IPS-15b (cell line): ENCODE data around the gene LRPAP1.
"Not testable (repeated sequence)": the region's sequence is repeated elsewhere in the genome, so short reads cannot be mapped to it uniquely, and the experiment has no call there.

Source experiments
- H3K27me3 ChIP-seq: one replicate; pipeline ENCODE4 v1.6.1; 2013; ENCODE audit warnings: low read length; ENCODE audit not compliant: control insufficient read depth, insufficient read depth
- H3K36me3 ChIP-seq: one replicate; pipeline ENCODE4 v1.6.1; 2013; ENCODE audit warnings: low read length; ENCODE audit not compliant: control insufficient read depth, insufficient read depth
- H3K4me1 ChIP-seq: one replicate; pipeline ENCODE4 v1.6.1; 2013; ENCODE audit warnings: mild to moderate bottlenecking, low read length; ENCODE audit not compliant: control insufficient read depth, insufficient read depth
- H3K4me3 ChIP-seq: one replicate; pipeline ENCODE4 v1.5.1; 2013; ENCODE audit warnings: low read depth, low read length
- H3K9ac ChIP-seq: one replicate; pipeline ENCODE4 v1.6.1; 2013; ENCODE audit warnings: low read depth, mild to moderate bottlenecking, low read length
- H3K9me3 ChIP-seq: one replicate; pipeline ENCODE4 v1.6.1; 2013; ENCODE audit warnings: mild to moderate bottlenecking, low read length; ENCODE audit not compliant: control insufficient read depth, insufficient read depth

The LRPAP1 gene

DNA sequence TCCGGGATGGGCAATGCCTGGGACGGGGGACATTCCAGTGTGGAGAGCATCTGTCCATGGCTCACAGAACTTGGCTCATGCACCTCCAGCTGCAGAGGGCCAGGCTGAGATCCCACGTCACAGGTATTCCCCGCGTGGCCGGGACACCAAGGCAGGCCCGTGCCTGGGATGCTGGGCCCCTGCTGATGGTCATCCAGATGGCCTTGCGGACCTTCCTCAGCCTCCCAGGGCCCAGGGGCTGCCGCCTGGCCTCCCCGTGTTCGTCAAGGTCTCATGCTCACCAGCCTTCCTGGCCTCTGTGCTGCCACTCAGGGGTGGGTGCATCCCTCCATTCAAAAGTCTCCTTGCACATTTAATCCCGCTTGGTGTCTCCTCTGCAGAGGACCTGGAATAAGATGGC is 40.9 kb upstream of the LRPAP1 start:
- no peaks in the 10 kb centered on the region for H3K27me3 ChIP-seq
- H3K36me3 ChIP-seq: no peaks in the 10 kb centered on the region
- H3K9ac ChIP-seq: no peak overlapping the region
- no peaks in the 10 kb centered on the region for H3K4me1 ChIP-seq
- no peaks in the 10 kb centered on the region for H3K9me3 ChIP-seq
- no peak overlapping the region for H3K4me3 ChIP-seq

DNA sequence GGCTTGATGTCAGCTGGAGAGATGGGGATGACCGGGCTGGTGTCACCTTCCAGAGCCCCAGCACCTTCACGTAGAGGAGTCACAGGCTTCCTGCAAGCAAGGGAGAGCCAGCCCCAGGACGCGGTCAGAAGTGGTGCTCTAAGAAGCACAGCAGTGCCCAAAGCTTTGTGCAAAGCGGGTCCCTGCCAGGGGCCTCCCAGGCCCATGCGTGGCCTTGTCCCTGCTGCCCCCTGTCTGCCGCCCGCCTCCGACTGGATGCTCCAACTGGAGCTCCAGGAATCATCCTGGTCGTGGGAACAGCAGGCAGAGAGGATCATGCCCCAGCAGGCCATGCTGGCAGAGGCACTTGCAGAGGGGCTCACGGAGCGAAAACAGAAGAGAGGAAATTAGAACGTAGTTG is 40.1 kb upstream of the LRPAP1 start:
- Histone ChIP-seq H3K36me3 (no peaks in the 10 kb centered on the region), H3K9ac (no peak overlapping the region), H3K4me3 (no peak overlapping the region), H3K27me3 (no peaks in the 10 kb centered on the region), H3K4me1 (no peaks in the 10 kb centered on the region), H3K9me3 (no peaks in the 10 kb centered on the region)

DNA sequence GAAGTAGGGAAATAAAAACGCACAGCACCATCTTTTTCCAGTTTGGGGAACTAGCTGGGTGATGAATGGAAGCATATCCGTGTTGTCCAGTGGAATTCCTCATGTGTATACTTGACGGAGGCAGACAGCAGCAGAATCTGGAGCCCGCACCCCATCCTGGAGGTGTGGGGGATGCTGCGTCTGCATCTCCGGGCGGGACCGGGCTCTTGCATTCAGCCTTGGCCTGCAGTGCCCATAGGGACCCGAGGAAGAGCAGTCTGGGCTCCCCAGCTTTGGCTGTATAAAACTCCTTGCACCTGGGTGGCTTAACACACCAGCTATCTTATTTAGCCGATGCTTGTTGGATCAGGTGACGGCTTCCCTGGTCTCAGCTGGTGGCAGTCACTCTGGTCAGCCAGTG is 39.7 kb upstream of the LRPAP1 start:
- Histone ChIP-seq H3K9ac (no peak overlapping the region), H3K4me1 (no peaks in the 10 kb centered on the region), H3K9me3 (no peaks in the 10 kb centered on the region), H3K36me3 (no peaks in the 10 kb centered on the region), H3K27me3 (no peaks in the 10 kb centered on the region), H3K4me3 (no peak overlapping the region)

DNA sequence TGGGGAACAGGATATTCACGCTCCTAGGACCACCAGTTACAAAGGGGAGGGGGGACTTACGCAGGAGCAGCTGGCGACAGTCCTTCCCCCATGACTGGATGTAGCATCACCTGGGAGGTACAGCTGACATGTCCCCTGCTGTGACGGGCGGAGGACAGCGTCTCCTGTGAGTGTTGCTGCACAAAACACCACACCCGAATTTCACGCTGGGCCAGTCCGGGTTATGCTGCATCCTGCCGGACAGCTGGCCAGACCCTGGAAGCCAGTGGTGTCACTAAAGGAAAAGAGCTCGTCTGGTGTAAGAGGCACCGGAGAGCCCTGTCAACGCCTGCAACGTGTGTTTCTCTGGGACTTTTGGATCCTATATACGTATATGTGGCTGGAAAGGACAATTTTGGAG is 38.7 kb upstream of the LRPAP1 start:
- not testable (repeated sequence) for H3K27me3 ChIP-seq, H3K36me3 ChIP-seq, H3K9ac ChIP-seq, H3K4me3 ChIP-seq, H3K9me3 ChIP-seq, H3K4me1 ChIP-seq

DNA sequence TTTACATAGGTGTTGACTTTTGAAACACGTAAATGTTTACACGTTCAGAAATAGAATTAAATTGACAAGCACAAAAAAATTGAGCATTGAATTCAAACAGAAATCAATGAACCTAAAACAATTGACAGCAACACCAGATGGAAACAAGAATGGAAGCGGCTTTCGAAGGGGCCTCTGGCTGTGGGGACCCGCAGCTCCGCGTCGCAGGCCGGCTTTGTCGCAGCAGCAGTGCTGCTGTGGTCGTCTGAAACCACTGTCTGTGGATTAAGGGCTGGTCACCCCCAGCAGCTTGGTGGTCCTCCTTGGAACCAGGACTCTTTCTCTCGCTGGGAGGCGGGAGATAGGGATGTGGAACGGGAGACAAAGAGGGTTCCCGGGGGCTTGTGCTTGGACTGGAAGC is 37.4 kb upstream of the LRPAP1 start:
- not testable (repeated sequence) for H3K9me3 ChIP-seq, H3K36me3 ChIP-seq, H3K4me3 ChIP-seq, H3K4me1 ChIP-seq, H3K9ac ChIP-seq, H3K27me3 ChIP-seq

DNA sequence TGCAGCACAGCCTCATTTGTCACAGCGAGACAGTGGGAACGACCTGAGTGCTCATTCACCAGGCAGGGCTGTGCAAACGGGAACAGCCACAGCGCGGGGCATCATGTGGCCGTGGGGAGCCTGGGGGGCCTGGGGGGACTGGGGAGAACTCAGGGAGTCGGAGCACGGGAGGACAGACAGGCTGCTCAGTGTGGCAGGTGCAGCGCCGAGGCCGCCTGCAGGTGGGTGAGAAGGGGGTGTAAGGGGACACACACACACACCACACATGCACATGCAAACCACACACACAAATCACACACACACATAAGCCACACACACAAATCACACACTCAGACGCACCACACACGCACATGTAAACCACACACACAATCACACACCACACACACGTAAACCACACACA is 34.5 kb upstream of the LRPAP1 start:
- H3K4me3 ChIP-seq, H3K27me3 ChIP-seq, H3K4me1 ChIP-seq, H3K9me3 ChIP-seq, H3K36me3 ChIP-seq, H3K9ac ChIP-seq: not testable (repeated sequence)

DNA sequence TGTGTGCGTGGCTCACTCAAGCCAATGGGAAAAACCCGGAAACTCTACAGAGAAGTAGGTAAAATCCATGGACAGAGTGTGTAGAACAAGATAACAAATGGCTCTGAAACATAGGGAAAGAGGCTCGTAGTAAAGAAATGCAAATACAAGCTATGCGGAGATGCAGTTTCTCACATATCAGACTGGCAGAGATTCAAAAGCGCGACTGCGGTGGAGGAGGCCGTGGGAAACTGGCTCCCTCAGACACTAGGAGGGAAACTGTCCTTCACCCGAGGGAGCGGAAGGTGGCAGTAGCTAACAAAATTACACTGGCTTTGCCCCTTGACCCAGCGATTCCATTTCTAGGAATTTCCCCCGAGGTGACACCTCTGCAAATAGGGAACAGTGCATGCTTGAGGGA is 34.1 kb upstream of the LRPAP1 start:
- not testable (repeated sequence) for H3K4me3 ChIP-seq, H3K36me3 ChIP-seq, H3K9ac ChIP-seq, H3K4me1 ChIP-seq, H3K27me3 ChIP-seq, H3K9me3 ChIP-seq

DNA sequence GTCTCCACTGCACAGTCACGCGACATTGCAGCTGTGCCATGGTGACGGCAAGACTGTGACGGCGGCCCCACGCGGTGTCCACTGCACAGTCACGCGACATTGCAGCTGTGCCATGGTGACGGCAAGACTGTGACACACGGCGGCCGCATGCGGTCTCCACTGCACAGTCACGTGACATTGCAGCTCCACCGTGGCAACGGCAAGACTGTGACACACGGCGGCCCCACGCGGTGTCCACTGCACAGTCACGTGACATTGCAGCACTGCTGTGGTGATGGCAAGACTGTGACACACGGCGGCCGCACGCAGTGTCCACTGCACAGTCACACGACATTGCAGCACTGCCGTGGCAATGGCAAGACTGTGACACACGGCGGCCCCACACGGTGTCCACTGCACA is 32.7 kb upstream of the LRPAP1 start:
- not testable (repeated sequence) for H3K9me3 ChIP-seq, H3K36me3 ChIP-seq, H3K4me3 ChIP-seq, H3K9ac ChIP-seq, H3K27me3 ChIP-seq, H3K4me1 ChIP-seq

DNA sequence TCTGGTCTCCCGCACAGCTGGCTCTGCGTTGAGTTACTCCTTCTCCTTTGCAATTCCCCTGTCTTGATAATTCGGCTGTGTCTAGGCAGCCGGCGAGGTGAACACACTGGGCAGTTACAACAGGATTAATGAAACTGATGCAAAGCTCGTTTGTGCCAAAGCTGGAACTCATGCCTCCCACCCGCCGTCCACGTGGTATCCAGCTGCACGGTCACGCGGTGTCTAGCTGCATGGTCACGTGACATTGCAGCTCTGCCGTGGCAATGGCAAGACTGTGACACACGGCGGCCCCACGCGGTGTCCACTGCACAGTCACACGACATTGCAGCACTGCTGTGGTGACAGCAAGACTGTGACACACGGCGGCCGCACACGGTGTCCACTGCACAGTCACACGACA is 31.2 kb upstream of the LRPAP1 start:
- Histone ChIP-seq H3K27me3 (no peaks in the 10 kb centered on the region), H3K4me3 (no peak overlapping the region), H3K9ac (no peak overlapping the region), H3K4me1 (no peaks in the 10 kb centered on the region), H3K9me3 (no peaks in the 10 kb centered on the region), H3K36me3 (no peaks in the 10 kb centered on the region)

DNA sequence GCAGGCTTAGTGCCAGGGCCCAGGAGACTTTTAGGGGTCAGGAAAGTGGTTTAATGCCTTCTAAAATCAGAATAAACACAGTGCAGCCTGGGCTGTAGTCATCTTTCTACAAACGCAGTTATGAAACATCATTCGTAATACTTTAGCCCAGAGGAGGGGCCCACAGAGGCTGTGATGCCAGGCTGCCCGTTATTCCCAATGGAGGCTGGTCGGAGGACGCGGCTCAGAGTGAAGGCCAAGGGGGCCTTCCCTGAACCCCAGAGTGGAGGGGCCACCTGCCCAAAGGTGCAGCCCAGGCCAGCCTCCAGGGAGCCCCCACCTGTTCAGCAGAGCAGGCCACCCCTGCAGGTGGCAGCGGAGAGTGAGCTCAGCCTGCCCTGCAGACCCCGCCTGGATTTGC is 29.9 kb upstream of the LRPAP1 start:
- not testable (repeated sequence) for H3K27me3 ChIP-seq, H3K9ac ChIP-seq

DNA sequence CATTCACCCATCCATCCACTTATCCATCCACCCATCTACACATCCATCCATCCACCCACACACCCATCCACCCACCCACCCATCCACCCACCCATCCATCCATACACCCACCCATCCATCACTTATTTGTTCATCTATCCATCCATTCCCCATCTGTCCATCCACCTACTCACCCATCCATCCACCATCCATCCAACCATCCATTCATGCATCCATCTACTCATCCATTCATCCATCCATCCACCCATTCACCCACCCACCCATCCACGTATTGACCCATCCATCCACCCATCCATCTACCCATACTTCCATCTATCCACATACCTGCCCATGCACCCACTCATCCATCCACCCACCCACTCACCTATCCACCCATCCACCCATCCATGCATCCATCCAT is 28.2 kb upstream of the LRPAP1 start:
- H3K9me3 ChIP-seq, H3K4me1 ChIP-seq, H3K36me3 ChIP-seq, H3K27me3 ChIP-seq, H3K9ac ChIP-seq, H3K4me3 ChIP-seq: not testable (repeated sequence)

More for the DNA sequence above, 29.9 kb upstream of the LRPAP1 start:
- not testable (repeated sequence) for H3K4me3 ChIP-seq, H3K9me3 ChIP-seq, H3K4me1 ChIP-seq, H3K36me3 ChIP-seq

DNA sequence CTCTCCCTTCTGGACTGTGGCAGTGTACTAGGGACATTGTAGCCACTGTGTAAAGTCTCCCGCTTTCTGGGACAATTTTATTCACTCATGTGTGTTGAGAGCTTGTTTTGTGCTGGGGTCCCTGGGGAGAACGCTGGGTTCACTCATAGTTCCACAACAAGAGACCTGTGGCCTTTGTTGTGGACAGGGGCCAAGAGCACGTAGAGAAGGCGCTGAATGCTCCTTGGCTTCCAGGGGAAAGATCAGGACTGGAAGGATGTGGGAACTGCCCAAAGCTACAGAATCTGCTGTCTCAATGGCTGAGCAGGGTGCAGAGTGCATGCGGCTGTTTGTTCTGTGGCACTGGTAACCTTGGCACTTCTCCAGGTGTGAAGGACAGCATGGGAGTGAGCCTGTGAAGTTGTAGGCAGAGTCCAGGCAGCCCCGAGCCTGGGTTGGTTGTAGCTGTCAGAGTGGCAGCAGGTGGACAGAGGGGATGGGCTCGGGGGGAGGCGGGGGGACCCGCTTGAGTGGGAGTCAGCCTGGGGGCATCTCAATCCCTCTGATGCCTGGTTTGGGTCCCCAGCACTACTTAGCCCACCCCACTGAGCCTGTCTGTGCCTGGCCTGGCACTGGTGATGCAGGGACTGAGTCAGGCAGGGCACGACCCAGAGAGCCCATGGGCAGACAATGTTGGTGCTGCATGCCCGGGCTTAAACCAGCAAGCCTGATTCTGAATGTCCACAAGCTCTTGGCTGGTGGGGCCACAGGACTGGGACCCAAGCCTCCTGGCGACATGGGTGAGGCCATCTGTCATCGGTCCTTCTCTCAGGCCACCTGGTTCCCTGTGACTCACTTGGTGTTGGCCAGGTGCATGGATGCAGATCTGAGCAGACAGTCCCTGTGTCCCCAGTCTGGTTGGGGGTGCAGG is 27.4 kb upstream of the LRPAP1 start:
- not testable (repeated sequence) for H3K4me1 ChIP-seq, H3K9me3 ChIP-seq, H3K4me3 ChIP-seq, H3K36me3 ChIP-seq, H3K27me3 ChIP-seq, H3K9ac ChIP-seq
